IMR-90 (cell line): ENCODE data around the gene TBCC.

ENCODE experiments used
- CEBPB ChIP-seq: IDR thresholded peaks from 2 replicates; pipeline ENCODE4 v1.6.1; 2012; ENCODE audit warnings: low read depth, low read length, improper control_type of control experiment
- POLR2A ChIP-seq: IDR thresholded peaks from 2 replicates; pipeline ENCODE4 v1.6.1; 2012; ENCODE audit warnings: mild to moderate bottlenecking, low read depth, low read length
- USF2 ChIP-seq: fragments of 150-350 bp; IDR thresholded peaks from 2 replicates; pipeline ENCODE4 v1.6.1; 2017; ENCODE audit warnings: mild to moderate bottlenecking, antibody characterized with exemption, low read length, low read depth

- TF ChIP-seq POLR2A (no peak), CEBPB (no peak), USF2 (no peak)
Observed at GRCh38 chr6:42704251-42704936, 41.5 kb downstream of the TBCC start.
